Endodermal cell (in vitro differentiated cells): Measurements from ENCODE around the gene ZNF8. TPM values are rescaled to one million over a fixed set of nuclear protein-coding genes. Genes with fewer than 3 reads are reported as not detected.
A peak's percentile ranks its signal among the peaks of the same experiment; 100 is the strongest.
"Not testable (repeated sequence)": the region's sequence is repeated elsewhere in the genome, so short reads cannot be mapped to it uniquely, and the experiment has no call there.

Experiments used
- DNase-seq: peaks from one replicate; pipeline ENCODE4 v3.0.0-alpha.2; 2017
- H3K27ac ChIP-seq: 2 replicates; pipeline ENCODE4 v1.5.1; 2013; ENCODE audit warnings: mild to moderate bottlenecking, low read depth, low read length, moderate library complexity
- H3K27me3 ChIP-seq: 2 replicates; pipeline ENCODE4 v1.6.1; 2013; ENCODE audit warnings: mild to moderate bottlenecking, low read length, moderate library complexity; ENCODE audit not compliant: insufficient read depth, control insufficient read depth, poor library complexity, severe bottlenecking
- H3K36me3 ChIP-seq: 2 replicates; pipeline ENCODE4 v1.7.0; 2013; ENCODE audit warnings: mild to moderate bottlenecking, low read length, moderate library complexity; ENCODE audit not compliant: control insufficient read depth, insufficient read depth
- H3K4me1 ChIP-seq: one replicate; pipeline ENCODE4 v1.7.0; 2013; ENCODE audit warnings: low read length; ENCODE audit not compliant: control insufficient read depth, insufficient read depth
- H3K4me3 ChIP-seq: 2 replicates; pipeline ENCODE4 v1.5.1; 2013; ENCODE audit warnings: mild to moderate bottlenecking, low read length, moderate library complexity
- H3K9ac ChIP-seq: 2 replicates; pipeline ENCODE4 v1.6.1; 2013; ENCODE audit warnings: mild to moderate bottlenecking, low read length, moderate library complexity; ENCODE audit not compliant: poor library complexity, severe bottlenecking; ENCODE audit errors: extremely low read depth
- H3K9me3 ChIP-seq: 2 replicates; pipeline ENCODE4 v1.6.1; 2013; ENCODE audit warnings: mild to moderate bottlenecking, low read length, moderate library complexity; ENCODE audit not compliant: control insufficient read depth
- H3K27ac Mint-ChIP-seq: 2 replicates; pipeline ENCODE4 v1.8.0; 2020; ENCODE audit warnings: mixed read lengths
- H3K27me3 Mint-ChIP-seq: 2 replicates; pipeline ENCODE4 v1.8.0; 2021; ENCODE audit warnings: mild to moderate bottlenecking, mixed read lengths; ENCODE audit not compliant: insufficient read depth
- H3K36me3 Mint-ChIP-seq: 2 replicates; pipeline ENCODE4 v1.8.0; 2020; ENCODE audit warnings: low read depth, mixed read lengths
- H3K4me1 Mint-ChIP-seq: 2 replicates; pipeline ENCODE4 v1.8.0; 2020; ENCODE audit warnings: mixed read lengths
- H3K4me3 Mint-ChIP-seq: 2 replicates; pipeline ENCODE4 v1.8.0; 2020; ENCODE audit warnings: mild to moderate bottlenecking, moderate library complexity, mixed read lengths
- H3K9me3 Mint-ChIP-seq: 2 replicates; pipeline ENCODE4 v1.8.0; 2020; ENCODE audit warnings: mild to moderate bottlenecking, mixed read lengths
- CTCF ChIP-seq: fragments of 200-600 bp; sonication (generic); conservative IDR thresholded peaks from 2 replicates; pipeline ENCODE4 v1.5.0; 2021; ENCODE audit warnings: antibody characterized with exemption, mild to moderate bottlenecking
- WGBS, 2 experiments: methylation state at CpG; one replicate each; pipeline versions ENCODE4 v1.1.5 to v1.1.7; 2013; ENCODE audit warnings: missing lambda C conversion rate in 2 of 2, mixed read lengths in 1 of 2; ENCODE audit not compliant: insufficient coverage in 1 of 2, insufficient read length in 1 of 2; 5-methylcytosine and 5-hydroxymethylcytosine counted together
- total RNA-seq, 2 donors: library from RNA; stranded (reverse); fragmentation: NEBNext Ultra II Directional in 1 of 2; extraction: Animal tissue kit (Norgen Biotek cat#: 25700) in 1 of 2; gene quantifications; 2 replicates in 1 of 2; 3 replicates in 1 of 2; pipeline ENCODE4 v1.2.1, GENCODE V29; 2021

Gene ZNF8
- total RNA-seq, 2 donors from 2014 or later, result 14.4 to 16.1 TPM

- no peak overlapping the region for H3K27ac Mint-ChIP-seq
- WGBS, 2 experiments, result 98 to 100% methylated on average over 2 to 6 of the region's 6 CpGs
- H3K4me3 Mint-ChIP-seq, result no peak overlapping the region
These were observed 35.4 kb upstream of the ZNF8 start for GRCh38 chr19:58243351-58243750.

GRCh38 chr19:58248886-58249285 lies 29.9 kb upstream of the ZNF8 start:
- no peak overlapping the region for H3K27ac Mint-ChIP-seq
- Histone ChIP-seq H3K27me3 (no peaks in the 10 kb centered on the region), H3K4me3 (peak overlapping the region; percentile 66), H3K4me1 (no peaks in the 10 kb centered on the region), H3K9me3 (peaks cover 99% of the 10 kb centered on the region), H3K36me3 (peaks cover 100% of the 10 kb centered on the region), H3K9ac (no peak overlapping the region), H3K27ac (no peak overlapping the region)
- peaks cover 100% of the 10 kb centered on the region for H3K36me3 Mint-ChIP-seq
- peaks cover 100% of the 10 kb centered on the region for H3K9me3 Mint-ChIP-seq
- 94 to 100% methylated on average over 2 of the region's 3 CpGs for WGBS, 2 experiments
- DNase-seq, result no peak
- no peaks in the 10 kb centered on the region for H3K27me3 Mint-ChIP-seq
- no peak overlapping the region for H3K4me3 Mint-ChIP-seq
- no peaks in the 10 kb centered on the region for H3K4me1 Mint-ChIP-seq
- no peak for TF ChIP-seq CTCF

More at GRCh38 chr19:58243351-58243750, 35.4 kb upstream of the ZNF8 start:
- Mint-ChIP-seq H3K4me1 (no peaks in the 10 kb centered on the region), H3K27me3 (no peaks in the 10 kb centered on the region), H3K9me3 (peaks cover 61% of the 10 kb centered on the region), H3K36me3 (peaks cover 98% of the 10 kb centered on the region)
- no peaks in the 10 kb centered on the region for H3K4me1 ChIP-seq
- H3K9me3 ChIP-seq, result peaks cover 88% of the 10 kb centered on the region
- no peaks in the 10 kb centered on the region for H3K27me3 ChIP-seq
- no peak overlapping the region for H3K27ac ChIP-seq
- H3K36me3 ChIP-seq, result peaks cover 96% of the 10 kb centered on the region
- no peak overlapping the region for H3K9ac ChIP-seq
- no peak overlapping the region for H3K4me3 ChIP-seq
- DNase-seq, result no peak
- TF ChIP-seq CTCF, result no peak

GRCh38 chr19:58252102-58252685 lies 26.6 kb upstream of the ZNF8 start:
- Mint-ChIP-seq H3K27me3 (no peaks in the 10 kb centered on the region), H3K4me1 (no peaks in the 10 kb centered on the region), H3K4me3 (no peak overlapping the region), H3K27ac (no peak overlapping the region), H3K9me3 (peaks cover 100% of the 10 kb centered on the region), H3K36me3 (peaks cover 100% of the 10 kb centered on the region)
- Histone ChIP-seq H3K4me3 (peak overlapping the region; percentile 66), H3K36me3 (peaks cover 98% of the 10 kb centered on the region), H3K9ac (no peak overlapping the region), H3K4me1 (no peaks in the 10 kb centered on the region), H3K27ac (no peak overlapping the region), H3K27me3 (no peaks in the 10 kb centered on the region), H3K9me3 (peaks cover 100% of the 10 kb centered on the region)
- WGBS, 2 experiments, result 92 to 100% methylated on average over 2 of the region's 2 CpGs
- TF ChIP-seq CTCF, result no peak
- no peak for DNase-seq

- H3K9me3 ChIP-seq, result peaks cover 100% of the 10 kb centered on the region
- not testable (repeated sequence) for H3K27ac ChIP-seq
These were observed 20.5 kb upstream of the ZNF8 start for GRCh38 chr19:58258259-58258658.

More at GRCh38 chr19:58258259-58258658, 20.5 kb upstream of the ZNF8 start:
- H3K4me1 ChIP-seq, H3K27me3 Mint-ChIP-seq, H3K9ac ChIP-seq, H3K4me1 Mint-ChIP-seq, H3K27me3 ChIP-seq, DNase-seq, H3K4me3 Mint-ChIP-seq, H3K27ac Mint-ChIP-seq: not testable (repeated sequence)
- Mint-ChIP-seq H3K36me3 (peaks cover 100% of the 10 kb centered on the region), H3K9me3 (peaks cover 100% of the 10 kb centered on the region)
- peaks cover 98% of the 10 kb centered on the region for H3K36me3 ChIP-seq
- no CpG with 5 or more reads among the region's 4 CpGs for WGBS, 2 experiments
- peak overlapping the region; percentile 74 for H3K4me3 ChIP-seq
